HG02759 (cell line): ENCODE results near the gene SIRT2.
"Not testable (repeated sequence)": the region's sequence is repeated elsewhere in the genome, so short reads cannot be mapped to it uniquely, and the experiment has no call there.

Source experiments
- ATAC-seq: cut with Tn5 transposase; IDR thresholded peaks from one replicate; pipeline ENCODE4 v1.9.1; 2021; ENCODE audit warnings: mild to moderate bottlenecking, moderate library complexity; ENCODE audit not compliant: unreplicated experiment

Gene SIRT2

DNA sequence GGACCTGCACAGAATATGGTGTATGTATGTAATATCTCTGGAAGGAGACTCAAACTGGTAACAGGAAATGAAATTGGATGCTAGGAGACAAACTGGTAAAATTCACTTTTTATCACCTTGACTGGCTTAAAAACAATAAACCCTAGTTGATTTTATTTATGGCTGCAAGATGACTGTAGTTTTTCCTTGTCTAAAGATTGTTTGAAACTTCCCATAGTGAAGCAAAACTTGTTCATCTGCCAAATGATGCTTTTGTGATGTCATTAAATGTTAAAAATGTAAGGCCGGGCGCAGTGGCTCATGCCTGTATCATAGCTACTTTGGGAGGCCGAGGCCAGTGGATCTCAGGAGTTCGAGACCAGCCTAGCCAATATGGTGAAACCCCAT lies 65.3 kb downstream of the SIRT2 start:
- no peak for ATAC-seq

DNA sequence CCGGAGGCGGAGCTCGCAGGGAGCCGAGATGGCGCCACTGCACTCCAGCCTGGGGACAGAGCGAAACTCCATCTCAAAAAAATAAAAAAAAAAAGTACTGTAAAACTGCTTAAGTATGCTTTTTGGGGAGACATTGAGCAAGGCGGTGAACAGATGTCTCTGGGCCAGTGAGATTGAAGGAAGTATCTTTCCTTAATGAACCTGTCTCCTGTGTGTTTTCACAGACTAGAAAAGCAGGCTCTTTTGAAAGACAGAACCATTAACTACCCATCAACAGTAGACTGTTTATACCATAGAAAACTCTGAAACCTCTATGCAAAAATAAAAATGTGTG lies 66.4 kb downstream of the SIRT2 start:
- ATAC-seq = no peak

DNA sequence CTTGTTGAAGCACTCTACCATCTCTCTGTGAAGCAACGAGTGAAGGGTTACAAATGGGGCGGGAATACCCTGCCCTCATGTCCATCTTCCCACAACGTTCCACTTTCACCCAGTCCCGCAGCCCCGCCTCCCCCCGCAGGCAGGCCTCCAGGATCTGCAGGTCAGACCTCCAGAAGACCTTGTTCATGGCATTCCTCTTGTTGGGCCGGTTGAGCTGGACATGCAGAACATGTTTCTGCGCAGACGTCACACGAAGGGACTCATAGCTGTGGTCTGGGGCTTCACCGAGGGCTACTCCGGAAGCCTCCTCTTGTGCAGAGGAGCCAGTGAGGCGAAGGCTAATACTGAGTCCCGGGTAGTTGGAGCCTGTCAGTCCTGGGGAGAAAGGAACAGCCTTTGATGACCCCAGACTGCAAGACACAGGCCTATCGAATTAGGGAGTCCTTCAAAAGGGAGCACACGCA lies 68.2 kb downstream of the SIRT2 start:
- peak; percentile 48 for ATAC-seq

DNA sequence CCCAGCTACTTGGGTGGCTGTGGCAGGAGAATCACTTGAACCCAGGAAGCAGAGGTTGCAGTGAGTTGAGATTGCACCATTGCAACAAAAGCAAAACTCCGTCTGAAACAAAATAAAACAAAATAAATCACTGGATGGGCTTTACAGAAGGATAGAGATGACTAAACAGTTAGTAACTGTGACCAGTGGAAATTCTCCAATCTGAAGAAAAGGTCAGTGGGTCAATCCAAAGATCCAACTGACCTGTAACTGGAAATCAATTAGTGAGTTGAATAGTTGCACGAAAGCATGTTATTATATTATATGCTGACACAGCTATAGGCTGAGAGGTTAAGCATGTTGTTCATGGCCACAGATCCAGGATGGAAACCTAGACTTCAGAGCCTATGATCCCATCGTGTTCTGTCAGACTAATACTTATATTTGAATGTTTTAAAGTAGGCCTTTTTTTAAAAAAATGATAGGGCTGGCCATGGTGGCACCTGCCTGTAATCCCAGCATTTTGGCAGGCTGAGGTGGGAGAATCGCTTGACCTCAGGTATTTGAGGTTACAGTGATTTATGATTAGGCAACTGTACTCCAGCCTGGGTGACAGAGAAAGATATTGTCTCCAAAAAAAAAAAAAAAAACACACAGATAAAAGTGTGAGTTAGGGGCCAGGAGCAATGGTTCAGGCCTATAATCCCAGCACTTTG lies 69.2 kb downstream of the SIRT2 start:
- no peak for ATAC-seq

DNA sequence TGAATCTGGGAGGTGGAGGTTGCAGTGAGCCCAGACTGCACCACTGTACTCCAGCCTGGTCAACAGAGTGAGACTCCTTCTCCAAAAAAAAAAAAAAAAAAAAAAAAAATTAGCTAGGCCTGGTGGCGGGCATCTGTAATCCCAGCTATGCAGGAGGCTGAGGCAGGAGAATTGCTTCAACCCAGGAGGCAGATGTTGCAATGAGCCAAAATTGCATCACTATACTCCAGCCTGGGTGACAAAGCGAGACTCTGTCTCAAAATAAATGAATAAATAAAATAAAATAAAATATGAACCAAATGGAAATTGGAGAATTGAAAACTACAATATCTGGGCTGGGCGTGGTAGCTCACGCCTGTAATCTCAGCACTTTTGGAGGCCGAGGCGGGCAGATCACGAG lies 70.2 kb downstream of the SIRT2 start:
- not testable (repeated sequence) for ATAC-seq
